ENCODE data around the gene SPARCL1.

The SPARCL1 gene

DNA sequence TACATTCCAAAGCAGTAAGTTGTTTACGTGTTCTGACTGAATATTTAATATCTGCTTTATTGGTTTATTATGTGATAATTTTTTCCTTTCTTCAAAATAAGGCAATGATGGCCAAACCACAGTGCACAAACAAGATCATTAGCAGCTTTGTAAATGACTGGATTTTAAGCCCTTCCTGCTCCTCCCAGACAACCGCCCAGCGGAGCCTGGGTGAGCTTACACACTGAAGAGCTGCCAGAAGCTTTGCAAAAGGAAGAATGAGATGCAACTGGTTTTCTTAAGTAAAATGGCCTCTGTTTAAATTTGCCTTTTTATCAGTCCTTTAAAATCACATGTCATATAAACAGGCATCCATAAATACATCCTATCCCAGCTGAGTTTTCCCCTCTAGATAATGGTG, 52.2 kb downstream of the SPARCL1 start:
- Histone ChIP-seq H3K4me3 (replicated peaks; ENCODE audit: low read depth, low read length) (no peak overlapping the region), H3K27me3 (replicated peaks; ENCODE audit: control insufficient read depth, insufficient read depth, low read length) (no peaks in the 10 kb centered on the region), H3K36me3 (ENCODE audit: control insufficient read depth, insufficient read depth, low read length) (no peaks in the 10 kb centered on the region)
- TF ChIP-seq, protein P1, sequence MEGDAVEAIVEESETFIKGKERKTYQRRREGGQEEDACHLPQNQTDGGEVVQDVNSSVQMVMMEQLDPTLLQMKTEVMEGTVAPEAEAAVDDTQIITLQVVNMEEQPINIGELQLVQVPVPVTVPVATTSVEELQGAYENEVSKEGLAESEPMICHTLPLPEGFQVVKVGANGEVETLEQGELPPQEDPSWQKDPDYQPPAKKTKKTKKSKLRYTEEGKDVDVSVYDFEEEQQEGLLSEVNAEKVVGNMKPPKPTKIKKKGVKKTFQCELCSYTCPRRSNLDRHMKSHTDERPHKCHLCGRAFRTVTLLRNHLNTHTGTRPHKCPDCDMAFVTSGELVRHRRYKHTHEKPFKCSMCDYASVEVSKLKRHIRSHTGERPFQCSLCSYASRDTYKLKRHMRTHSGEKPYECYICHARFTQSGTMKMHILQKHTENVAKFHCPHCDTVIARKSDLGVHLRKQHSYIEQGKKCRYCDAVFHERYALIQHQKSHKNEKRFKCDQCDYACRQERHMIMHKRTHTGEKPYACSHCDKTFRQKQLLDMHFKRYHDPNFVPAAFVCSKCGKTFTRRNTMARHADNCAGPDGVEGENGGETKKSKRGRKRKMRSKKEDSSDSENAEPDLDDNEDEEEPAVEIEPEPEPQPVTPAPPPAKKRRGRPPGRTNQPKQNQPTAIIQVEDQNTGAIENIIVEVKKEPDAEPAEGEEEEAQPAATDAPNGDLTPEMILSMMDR (IDR thresholded peaks at IDR 0.05; ENCODE audit: insufficient read depth, low read length, poor library complexity, severe bottlenecking), result no peak
- DNase-seq (ENCODE audit: extremely low read depth, insufficient read length), result no peak

DNA sequence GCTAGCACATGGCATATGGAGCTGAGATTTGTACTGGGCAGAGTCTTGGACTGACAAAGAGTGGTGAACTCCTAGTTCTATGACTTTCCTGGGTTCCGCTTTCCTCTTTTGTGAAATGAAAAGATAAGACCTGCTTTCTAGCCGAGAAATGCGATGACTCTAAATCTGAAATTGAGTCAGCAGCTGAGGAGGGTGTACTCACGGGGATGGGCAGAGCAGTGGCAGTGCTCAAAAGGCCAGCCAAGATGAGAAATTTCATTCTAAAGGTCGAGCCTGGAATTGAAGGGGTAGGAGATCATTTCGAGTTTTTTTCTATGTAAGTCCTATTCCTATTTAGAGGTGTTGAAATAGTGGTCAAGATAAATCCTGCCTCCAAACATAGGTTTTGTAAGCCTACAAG, 59.8 kb downstream of the SPARCL1 start:
- Histone ChIP-seq H3K4me3 (replicated peaks; ENCODE audit: low read depth, low read length) (no peak overlapping the region), H3K36me3 (ENCODE audit: control insufficient read depth, insufficient read depth, low read length) (no peaks in the 10 kb centered on the region), H3K27me3 (replicated peaks; ENCODE audit: control insufficient read depth, insufficient read depth, low read length) (no peaks in the 10 kb centered on the region)
- DNase-seq (ENCODE audit: extremely low read depth, insufficient read length), result no peak
- TF ChIP-seq, protein P1 (IDR thresholded peaks at IDR 0.05; ENCODE audit: insufficient read depth, low read length, poor library complexity, severe bottlenecking), result no peak

DNA sequence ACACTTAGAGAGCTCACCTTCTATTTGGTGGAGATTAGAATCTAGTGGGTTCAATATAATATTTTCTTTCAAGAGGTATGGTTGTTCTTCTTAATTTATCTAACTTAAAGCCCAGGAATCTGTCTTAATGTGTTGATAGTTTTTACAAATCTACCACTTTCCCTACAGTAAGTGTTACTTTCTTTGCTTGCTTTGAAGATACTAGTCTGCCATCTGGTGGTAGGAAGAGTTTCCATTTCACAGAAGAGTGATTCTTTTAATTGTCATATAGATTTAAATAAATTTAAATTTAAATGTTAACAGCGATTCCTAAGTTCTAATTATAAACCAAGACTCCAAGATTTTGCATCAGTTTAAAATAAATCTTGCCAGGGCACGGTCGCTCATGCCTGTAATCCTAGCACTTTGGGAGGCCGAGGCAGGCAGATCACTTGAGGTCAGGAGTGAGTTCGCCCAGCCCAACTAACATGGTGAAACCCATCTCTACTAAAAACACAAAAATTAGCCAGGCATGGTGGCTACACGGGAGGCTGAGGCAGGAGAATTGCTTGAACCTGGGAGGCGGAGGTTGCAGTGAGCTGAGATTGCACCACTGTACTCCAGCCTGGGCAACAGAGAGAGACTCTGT, 63.3 kb downstream of the SPARCL1 start:
- Histone ChIP-seq H3K4me3 (replicated peaks; ENCODE audit: low read depth, low read length) (no peak overlapping the region), H3K36me3 (ENCODE audit: control insufficient read depth, insufficient read depth, low read length) (no peaks in the 10 kb centered on the region), H3K27me3 (replicated peaks; ENCODE audit: control insufficient read depth, insufficient read depth, low read length) (no peaks in the 10 kb centered on the region)
- TF ChIP-seq, protein P1 (IDR thresholded peaks at IDR 0.05; ENCODE audit: insufficient read depth, low read length, poor library complexity, severe bottlenecking), result peak; percentile 52
- peak; percentile 2 for DNase-seq (ENCODE audit: extremely low read depth, insufficient read length)

DNA sequence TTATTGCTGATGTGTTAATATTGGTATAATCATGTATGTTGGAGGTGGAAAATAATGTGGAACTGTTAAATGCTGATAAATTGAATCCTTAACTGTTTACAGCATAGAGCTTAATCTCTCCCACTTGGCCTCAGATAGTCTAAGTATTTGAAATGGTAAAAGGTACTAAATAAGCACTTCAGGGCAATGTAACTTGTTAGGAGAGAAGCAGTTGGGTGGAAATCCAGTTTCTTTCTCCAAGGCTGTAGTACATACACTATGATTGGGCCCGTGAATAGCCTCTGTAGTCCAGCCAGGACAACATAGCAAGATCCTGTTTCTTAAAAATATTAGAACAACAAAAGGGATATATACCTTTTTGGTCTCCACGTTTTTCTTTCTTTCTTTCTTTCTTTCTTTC, 67.1 kb downstream of the SPARCL1 start:
- DNase-seq (ENCODE audit: extremely low read depth, insufficient read length), result no peak
- TF ChIP-seq, protein P1 (IDR thresholded peaks at IDR 0.05; ENCODE audit: insufficient read depth, low read length, poor library complexity, severe bottlenecking), result no peak
- Histone ChIP-seq H3K36me3 (ENCODE audit: control insufficient read depth, insufficient read depth, low read length) (no peaks in the 10 kb centered on the region), H3K27me3 (replicated peaks; ENCODE audit: control insufficient read depth, insufficient read depth, low read length) (no peaks in the 10 kb centered on the region), H3K4me3 (replicated peaks; ENCODE audit: low read depth, low read length) (no peak overlapping the region)

DNA sequence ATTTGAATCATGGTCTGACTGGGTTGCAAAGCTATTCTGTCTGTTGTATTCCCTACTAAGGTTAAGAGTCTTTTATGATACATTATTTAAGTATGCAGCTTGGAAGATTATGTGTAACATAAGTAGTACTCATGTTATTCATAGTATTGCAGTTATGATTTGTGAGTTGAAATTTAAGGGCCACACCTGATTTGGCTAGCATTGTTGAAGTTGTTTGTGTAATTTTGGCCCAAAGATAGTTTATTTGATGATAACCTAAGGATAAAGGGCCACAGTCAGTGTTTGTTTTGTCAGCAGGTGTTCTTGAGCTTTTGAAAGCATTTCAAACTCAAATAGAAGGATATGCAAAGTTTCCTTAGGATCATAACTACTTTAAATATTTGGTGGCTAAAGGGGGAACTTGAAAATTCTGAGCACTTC, 67.9 kb downstream of the SPARCL1 start:
- no peak for DNase-seq (ENCODE audit: extremely low read depth, insufficient read length)
- TF ChIP-seq, protein P1 (IDR thresholded peaks at IDR 0.05; ENCODE audit: insufficient read depth, low read length, poor library complexity, severe bottlenecking), result no peak
- H3K4me3 ChIP-seq (replicated peaks; ENCODE audit: low read depth, low read length), result no peak overlapping the region
- H3K36me3 ChIP-seq (ENCODE audit: control insufficient read depth, insufficient read depth, low read length), result no peaks in the 10 kb centered on the region
- no peaks in the 10 kb centered on the region for H3K27me3 ChIP-seq (replicated peaks; ENCODE audit: control insufficient read depth, insufficient read depth, low read length)

DNA sequence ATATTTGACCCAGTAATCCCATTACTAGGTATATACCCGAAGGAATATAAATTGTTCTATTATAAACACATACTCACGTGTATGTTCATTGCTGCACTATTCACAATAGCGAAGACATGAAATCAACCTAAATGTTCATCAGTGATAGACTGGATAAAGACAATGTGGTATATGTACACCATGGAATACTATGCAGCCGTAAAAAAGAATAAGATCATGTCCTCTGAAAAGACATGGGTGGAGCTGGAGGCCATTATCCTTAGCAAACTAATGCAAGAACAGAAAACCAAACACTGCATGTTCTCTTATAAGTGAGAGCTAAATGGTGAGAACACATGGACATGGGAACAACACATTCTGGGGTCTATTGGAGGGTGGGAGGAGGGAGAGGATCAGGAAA, 70.3 kb downstream of the SPARCL1 start:
- H3K4me3 ChIP-seq (replicated peaks; ENCODE audit: low read depth, low read length), result no peak overlapping the region
- no peaks in the 10 kb centered on the region for H3K27me3 ChIP-seq (replicated peaks; ENCODE audit: control insufficient read depth, insufficient read depth, low read length)
- no peak for DNase-seq (ENCODE audit: extremely low read depth, insufficient read length)
- TF ChIP-seq, protein P1 (IDR thresholded peaks at IDR 0.05; ENCODE audit: insufficient read depth, low read length, poor library complexity, severe bottlenecking), result no peak
- H3K36me3 ChIP-seq (ENCODE audit: control insufficient read depth, insufficient read depth, low read length), result no peaks in the 10 kb centered on the region

Data from GM06990 (cell line).